K562 (cell line): ENCODE results near the gene LAPTM5. TPM values are rescaled to one million over a fixed set of nuclear protein-coding genes. Genes with fewer than 3 reads are reported as not detected.

Experiments used
- CEBPB ChIP-seq: fragments of 450-650 bp; IDR thresholded peaks from 2 replicates; pipeline ENCODE4 v1.6.1; 2016; ENCODE audit warnings: missing genetic modification characterization, missing compliant biosample characterization
- CUX1 ChIP-seq: fragments of 200-800 bp; sonication (Bioruptor generic); IDR thresholded peaks from 2 replicates; pipeline ENCODE4 v1.6.1; 2016; ENCODE audit warnings: missing genetic modification characterization, missing compliant biosample characterization
- JUND ChIP-seq, 2 experiments: IDR thresholded peaks; 2 replicates in 1 of 2; 3 replicates in 1 of 2; pipeline ENCODE4 v1.6.1; 2011; ENCODE audit warnings: borderline replicate concordance in 2 of 2, low read depth in 2 of 2, low read length in 2 of 2, improper control_type of control experiment in 1 of 2, missing biosample characterization in 1 of 2, missing genetic modification characterization in 1 of 2, missing genetic modification reagents in 1 of 2
- L3MBTL2 ChIP-seq: fragments of 450-650 bp; IDR thresholded peaks from 2 replicates; pipeline ENCODE4 v1.6.1; 2016; ENCODE audit warnings: mild to moderate bottlenecking, moderate library complexity
- NFIX ChIP-seq: fragments of 250-450 bp; sonication (Bioruptor Pico); IDR thresholded peaks from 2 replicates; pipeline ENCODE4 v1.4.0; 2020; ENCODE audit warnings: low read depth, mild to moderate bottlenecking, moderate library complexity
- NR2C2 ChIP-seq, 2 experiments: fragments of 200-800 bp in 1 of 2; sonication (Bioruptor generic) in 1 of 2; sonication (generic) in 1 of 2; formaldehyde crosslinking in 1 of 2; IDR thresholded peaks; 2 replicates each; pipeline versions ENCODE4 v1.6.1 to v1.8.0; 2016 to 2022; ENCODE audit warnings: mild to moderate bottlenecking in 1 of 2, missing compliant biosample characterization in 1 of 2, missing genetic modification characterization in 1 of 2, missing genetic modification reagents in 1 of 2
- PCBP1 ChIP-seq: fragments of 200-400 bp; formaldehyde crosslinking; IDR thresholded peaks from 2 replicates; pipeline ENCODE4 v1.6.1; 2018; ENCODE audit warnings: mild to moderate bottlenecking, low read depth, low read length; ENCODE audit not compliant: poor library complexity, severe bottlenecking
- PHF20 ChIP-seq: fragments of 450-650 bp; IDR thresholded peaks from 2 replicates; pipeline ENCODE4 v1.6.1; 2018; ENCODE audit not compliant: partially characterized antibody
- PTBP1 ChIP-seq: fragments of 200-400 bp; formaldehyde crosslinking; IDR thresholded peaks from 2 replicates; pipeline ENCODE4 v1.6.1; 2017; ENCODE audit warnings: low read depth, low read length
- TAF9B ChIP-seq: fragments of 450-650 bp; IDR thresholded peaks from 2 replicates; pipeline ENCODE4 v1.6.1; 2018; ENCODE audit warnings: mild to moderate bottlenecking; ENCODE audit not compliant: partially characterized antibody
- THAP12 ChIP-seq: fragments of 250-450 bp; sonication (Bioruptor Pico); IDR thresholded peaks from 2 replicates; pipeline ENCODE4 v1.9.0; 2021; ENCODE audit warnings: mild to moderate bottlenecking, inconsistent platforms
- ZFP1 ChIP-seq: fragments of 450-650 bp; formaldehyde crosslinking; IDR thresholded peaks from 2 replicates; pipeline ENCODE4 v1.4.0; 2020; ENCODE audit warnings: mild to moderate bottlenecking, mixed read lengths
- polyA plus RNA-seq, 8 experiments: library from polyadenylated mRNA; depleted of rRNA in 4 of 8; stranded (reverse) in 5 of 8; unstranded in 3 of 8; fragments of >200 nt; fragmentation: Nextera tagmentation in 2 of 8; fragmentation: Illumina TruSeq in 1 of 8; extraction: Ambion mirVana in 2 of 8; extraction: Trizol in 1 of 8; gene quantifications; 2 replicates each; pipeline versions ENCODE4 v1.2.1 to v1.2.3, GENCODE V29; 2011 to 2014; ENCODE audit warnings: inconsistent platforms in 1 of 8, missing spikeins in 1 of 8
- total RNA-seq, 7 experiments: library from RNA; depleted of rRNA in 6 of 7; stranded (reverse); fragments of >200 nt in 6 of 7; fragmentation: Illumina TruSeq in 2 of 7; extraction: Trizol in 2 of 7; gene quantifications; 2 replicates each; pipeline versions ENCODE4 v1.2.1 to v1.2.3, GENCODE V29; 2011 to 2021; ENCODE audit warnings: low replicate concordance in 1 of 7

LAPTM5 gene
- total and polyA plus RNA-seq, 9 of the 15 experiments (the other 6 are each of a cell fraction or from before 2014, with no cell fraction given) = 2.4 to 47.3 (median 20.3) TPM

GRCh38 chr1:30718636-30719405 lies 38.8 kb downstream of the LAPTM5 start (continued):
- TF ChIP-seq PTBP1 = no peak
- TF ChIP-seq CEBPB (tag) = no peak
- peak; percentile 21; the same call in 1 of the 2 replicates for TF ChIP-seq NFIX
- peak; percentile 68 for TF ChIP-seq JUND (IDR thresholded peaks at IDR 0.05; ENCODE audit: borderline replicate concordance, low read depth, low read length)
- TF ChIP-seq JUND (tag; IDR thresholded peaks at IDR 0.05; ENCODE audit: borderline replicate concordance, low read depth, low read length) = no peak; the same call in 2 of the 3 replicates
- peak; percentile 42 for TF ChIP-seq PCBP1
- TF ChIP-seq L3MBTL2 = peak; percentile 100
- TF ChIP-seq NR2C2 (CRISPR knock-in tag; IDR thresholded peaks at IDR 0.05) = peak; percentile 60; the same call in 1 of the 2 replicates
- TF ChIP-seq NR2C2 (tag; IDR thresholded peaks at IDR 0.05) = peak; percentile 89
- TF ChIP-seq CUX1 (CRISPR knock-in tag) = no peak
- TF ChIP-seq THAP12 (CRISPR knock-in tag) = 0 out of 2 replicates have a peak, but pooled peaks have one; percentile 68
- no peak for TF ChIP-seq TAF9B
- no peak for TF ChIP-seq ZFP1 (CRISPR knock-in tag)
- TF ChIP-seq PHF20 = peak; percentile 70
